B cell (primary cell): ENCODE results near the gene PANK2.

Experiments used
- CTCF ChIP-seq: fragments of 200-600 bp; IDR thresholded peaks from one replicate; pipeline ENCODE4 v1.8.0; 2022; ENCODE audit warnings: antibody characterized with exemption, mild to moderate bottlenecking
- EZH2 ChIP-seq: IDR thresholded peaks from 2 replicates; pipeline ENCODE4 v1.6.1; 2012; ENCODE audit warnings: borderline replicate concordance, low read depth, mild to moderate bottlenecking, moderate library complexity, low read length; ENCODE audit not compliant: insufficient read depth, poor library complexity, severe bottlenecking

- TF ChIP-seq CTCF, result no peak
- TF ChIP-seq EZH2, result no peak
Measured at GRCh38 chr20:3866464-3866863, 22.7 kb upstream of the PANK2 start.
